ENCODE measurements around the gene IFT80.
A peak's percentile ranks its signal among the peaks of the same experiment; 100 is the strongest.
"Not testable (repeated sequence)": the region's sequence is repeated elsewhere in the genome, so short reads cannot be mapped to it uniquely, and the experiment has no call there.

Gene IFT80

GRCh38 chr3:160400030-160400701, 1.1 kb upstream of the IFT80 start:
- peak; percentile 72 for DNase-seq

GRCh38 chr3:160398820-160399124, 253 bp downstream of the IFT80 start:
- DNase-seq = no peak

DNA sequence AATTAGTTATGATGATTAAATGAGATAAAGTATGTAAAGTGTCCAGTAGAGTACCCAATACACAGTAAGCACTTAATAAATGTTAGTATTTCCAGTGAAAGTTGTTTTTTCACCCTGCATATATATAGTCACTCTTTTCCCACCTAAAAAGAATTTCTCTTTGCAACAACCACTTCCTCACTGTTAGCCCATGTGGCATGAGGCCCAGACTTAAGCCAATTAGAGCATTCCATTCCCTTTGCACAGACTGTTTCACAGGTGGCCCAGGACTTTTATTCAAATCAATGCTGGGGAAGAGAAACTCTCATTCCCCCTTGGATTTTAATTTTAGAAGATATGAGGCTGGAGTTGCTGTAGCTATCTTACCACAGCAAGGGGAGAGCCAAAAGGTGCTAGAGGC, 3.7 kb downstream of the IFT80 start:
- peak; percentile 97 for DNase-seq

DNA sequence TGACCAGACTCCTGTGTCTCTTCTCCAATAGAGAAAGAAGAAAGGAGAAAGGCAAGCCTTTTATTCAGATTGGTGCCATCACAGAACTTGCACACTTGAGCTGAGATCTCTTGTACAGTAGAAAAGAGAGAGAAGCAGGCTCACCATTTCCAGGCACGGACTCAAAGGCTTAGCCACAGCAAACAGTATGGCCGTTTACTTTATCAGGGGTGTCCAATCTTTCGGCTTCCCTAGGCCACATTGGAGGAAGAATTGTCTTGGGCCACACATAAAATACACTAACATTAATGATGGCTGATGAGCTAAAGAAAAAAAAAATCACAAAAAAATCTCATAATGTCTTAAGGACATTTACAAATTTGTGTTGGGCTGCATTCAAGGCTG, 5.0 kb downstream of the IFT80 start:
- DNase-seq = no peak

DNA sequence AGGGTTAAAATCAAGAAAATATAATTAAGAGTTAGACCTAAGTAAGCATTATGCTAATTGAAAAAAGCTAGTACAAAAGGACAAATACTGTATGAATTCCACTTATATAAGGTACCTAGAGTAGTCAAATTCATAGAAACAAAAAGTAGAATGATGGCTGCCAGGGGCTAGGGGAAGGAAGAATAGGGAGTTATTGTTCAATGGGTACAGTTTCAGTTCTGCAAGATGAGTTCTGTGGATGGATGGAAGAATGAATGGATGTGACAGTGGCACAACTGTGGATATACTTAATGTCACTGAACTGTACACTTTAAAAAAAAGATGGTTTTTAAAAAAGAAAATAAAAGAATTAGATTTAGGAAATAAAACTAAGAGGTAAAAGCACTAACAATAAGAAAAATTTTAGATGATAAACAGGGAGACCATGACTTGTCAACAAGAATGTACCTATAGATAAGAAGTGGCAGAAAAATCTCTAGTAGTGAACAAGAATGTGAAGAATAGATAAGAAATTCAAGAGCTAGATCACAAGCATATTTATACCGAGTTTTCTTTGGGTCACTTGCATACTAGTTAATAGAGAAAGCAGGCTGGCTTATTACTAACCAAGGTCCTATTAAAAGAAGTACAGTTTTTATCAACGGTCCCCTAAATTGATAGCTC, 5.5 kb downstream of the IFT80 start:
- DNase-seq = no peak

DNA sequence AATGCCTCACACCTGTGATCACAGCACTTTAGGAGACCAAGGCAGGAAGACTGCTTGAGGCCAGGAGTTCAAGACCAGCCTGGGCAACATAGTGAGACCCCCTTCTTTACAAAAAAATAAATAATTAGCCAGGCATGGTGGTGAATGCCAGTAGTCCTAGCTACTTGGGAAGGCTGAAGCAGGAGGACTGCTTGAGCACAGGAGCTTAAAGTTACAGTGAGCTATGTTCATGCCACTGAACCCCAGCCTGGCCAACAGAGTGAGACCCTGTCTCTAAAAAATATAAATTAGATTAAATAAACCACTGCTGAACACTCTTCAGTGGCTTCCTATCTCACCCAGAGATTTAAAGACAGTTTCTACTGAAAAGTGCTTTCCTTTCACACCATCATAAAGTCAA, 6.2 kb downstream of the IFT80 start:
- DNase-seq = no peak

GRCh38 chr3:160390565-160391138, 8.4 kb downstream of the IFT80 start:
- no peak for DNase-seq

DNA sequence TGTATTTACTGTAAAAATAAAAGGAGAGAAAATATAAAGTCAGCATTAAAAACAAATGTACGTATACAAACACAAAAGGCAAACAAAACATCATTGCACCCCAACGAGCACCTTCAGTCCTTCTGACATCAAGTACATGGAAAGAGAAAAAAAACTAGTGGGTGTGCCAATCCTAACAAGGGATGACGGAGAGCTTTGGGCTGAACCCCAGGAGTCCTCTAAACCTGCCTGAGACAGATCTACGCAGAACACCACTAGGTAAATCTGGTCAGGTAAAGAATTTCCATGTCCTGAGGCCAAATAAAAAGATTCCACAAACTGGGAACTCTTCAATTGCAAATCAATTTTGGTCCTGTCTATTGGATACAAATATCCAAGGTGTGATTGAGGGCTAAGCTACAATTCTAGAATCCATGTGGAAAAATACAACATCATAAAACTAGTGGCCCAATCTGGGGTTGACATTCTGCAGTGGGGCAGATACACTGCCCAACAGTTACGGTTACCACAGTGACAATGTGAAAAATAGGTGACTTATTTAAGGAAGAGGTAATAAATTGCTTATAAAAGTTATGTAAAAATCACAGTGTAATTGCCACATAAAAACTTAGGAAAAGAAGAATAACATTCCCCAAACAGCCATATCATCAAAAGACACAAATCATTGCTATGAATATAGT, 14.2 kb downstream of the IFT80 start:
- DNase-seq = no peak

DNA sequence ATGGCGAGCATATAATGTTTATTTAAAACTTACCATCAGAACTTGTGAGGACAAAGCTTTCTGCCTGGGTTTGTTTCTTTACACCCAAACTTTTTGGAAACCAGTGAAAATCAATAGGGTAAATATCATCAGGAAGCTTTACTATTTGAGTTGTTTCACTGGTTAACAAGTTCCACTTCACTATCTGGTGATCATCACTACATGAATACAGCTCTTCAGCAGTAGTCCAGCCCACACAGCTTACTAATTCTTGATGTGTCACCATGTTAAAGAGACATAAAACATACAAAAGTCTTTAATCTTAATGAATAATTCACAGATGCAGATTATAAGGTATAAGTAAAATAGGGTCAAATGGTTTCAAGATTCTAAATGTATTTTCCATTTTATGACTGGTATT, 17.6 kb downstream of the IFT80 start:
- no peak for DNase-seq

GRCh38 chr3:160379628-160380214, 19.3 kb downstream of the IFT80 start:
- DNase-seq = no peak

GRCh38 chr3:160378331-160379109, 20.5 kb downstream of the IFT80 start:
- no peak for DNase-seq

GRCh38 chr3:160376681-160377080, 22.3 kb downstream of the IFT80 start:
- peak; percentile 60 for DNase-seq

DNA sequence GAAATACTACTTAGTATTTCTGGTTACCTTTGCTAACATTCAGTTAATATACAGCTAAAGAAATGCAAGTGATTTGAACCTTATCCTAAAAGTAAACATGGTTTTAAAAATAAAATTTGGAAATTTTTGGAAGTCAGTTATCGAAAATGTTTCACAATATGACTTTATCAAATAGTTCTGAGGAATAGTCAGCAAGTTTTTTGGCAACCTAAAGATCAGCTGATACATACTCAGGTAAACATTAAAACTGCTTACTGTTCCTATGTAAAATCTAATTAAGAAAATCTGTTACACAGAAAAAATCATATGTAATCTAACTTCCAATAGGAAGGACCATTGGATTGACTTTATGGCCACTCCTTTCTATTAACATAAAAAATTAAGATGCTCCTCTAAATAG, 24.1 kb downstream of the IFT80 start:
- no peak for DNase-seq

GRCh38 chr3:160374472-160374871, 24.6 kb downstream of the IFT80 start:
- no peak for DNase-seq

DNA sequence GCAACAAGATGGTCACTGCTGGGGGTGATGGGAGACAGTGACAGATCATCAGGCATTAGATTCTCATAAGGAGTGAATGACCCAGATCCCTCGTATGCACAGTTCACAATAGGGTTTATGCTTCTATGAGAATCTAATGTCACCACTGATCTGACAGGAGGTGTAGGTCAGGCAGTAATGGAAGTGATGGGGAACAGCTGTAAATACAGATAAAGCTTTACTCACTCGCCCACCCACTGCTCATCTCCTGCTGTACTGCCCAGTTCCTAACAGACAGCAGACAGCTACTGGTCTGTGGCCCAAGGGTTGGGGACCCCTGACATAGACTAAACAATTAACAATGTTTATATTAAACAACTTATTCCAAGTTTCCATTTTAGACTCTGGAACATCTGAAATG, 25.4 kb downstream of the IFT80 start:
- no peak for DNase-seq

- no peak for DNase-seq
Observed at GRCh38 chr3:160372780-160373179, 26.2 kb downstream of the IFT80 start.

GRCh38 chr3:160370987-160371857, 27.8 kb downstream of the IFT80 start:
- peak; percentile 95 for DNase-seq

DNA sequence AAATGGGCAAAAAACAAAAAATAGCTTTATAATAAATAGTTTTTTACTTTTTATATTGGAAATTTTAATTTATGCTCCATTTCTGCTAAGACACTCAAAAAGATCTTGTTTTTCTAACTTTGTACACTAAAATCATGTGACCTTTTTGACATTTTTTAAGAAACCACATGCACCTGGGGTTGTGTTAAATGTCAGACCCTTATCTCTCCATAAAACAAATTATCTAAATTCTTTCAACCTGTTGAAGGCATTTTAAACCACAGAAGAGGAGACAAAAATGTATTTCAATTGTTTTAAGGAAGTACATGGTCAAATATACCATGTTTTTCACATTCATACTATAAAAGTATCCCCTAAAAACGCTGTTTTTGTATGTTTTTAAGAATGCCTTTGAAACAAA, 29.2 kb downstream of the IFT80 start:
- no peak for DNase-seq

DNA sequence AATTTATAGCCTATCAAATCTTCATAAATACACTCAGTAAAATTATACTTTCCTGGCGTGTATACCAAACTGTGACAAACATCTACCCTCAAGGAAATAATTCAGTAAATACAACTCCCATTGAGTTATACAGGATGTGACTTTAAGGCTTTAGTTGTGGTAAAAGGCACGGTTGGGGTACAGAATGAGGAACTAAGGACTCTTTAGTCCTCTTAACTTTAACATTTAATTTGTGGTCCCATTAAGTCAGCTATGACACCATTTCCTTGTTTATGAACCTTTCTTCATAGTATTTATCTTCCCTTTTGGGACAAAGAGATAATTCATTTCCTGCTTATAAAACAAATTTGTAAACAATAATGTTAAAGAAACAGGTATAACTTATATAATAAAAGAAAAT, 30.2 kb downstream of the IFT80 start:
- no peak for DNase-seq

DNA sequence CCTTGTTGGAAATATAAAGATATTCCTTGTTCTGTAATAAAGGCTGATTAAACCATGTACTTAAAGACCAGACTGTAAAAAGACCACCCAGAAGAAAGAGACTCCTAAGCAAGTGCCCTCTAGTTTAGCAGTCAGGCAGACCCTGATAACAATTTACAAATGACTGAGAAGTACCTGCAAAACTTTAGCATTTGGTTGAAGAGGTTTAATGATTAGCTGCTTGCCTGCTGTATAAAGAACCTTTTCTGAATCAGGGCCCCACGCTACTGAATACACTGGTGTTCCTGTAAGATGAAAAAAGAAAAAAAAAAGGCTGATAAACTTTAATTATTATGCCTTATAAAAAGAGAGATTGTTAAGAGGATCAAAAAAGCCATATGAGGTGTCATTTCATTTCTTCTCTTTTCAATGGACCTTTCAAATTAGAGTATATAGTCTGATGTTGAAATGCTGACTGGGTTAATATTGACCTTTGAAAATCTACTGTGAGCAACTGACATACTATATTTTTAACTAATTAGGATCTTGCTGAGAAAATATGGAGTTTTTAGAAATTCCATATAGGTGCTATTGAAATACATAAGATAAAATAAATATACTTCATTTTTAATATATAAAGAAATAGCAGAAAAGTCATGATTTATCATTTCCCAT, 33.0 kb downstream of the IFT80 start:
- DNase-seq = no peak

DNA sequence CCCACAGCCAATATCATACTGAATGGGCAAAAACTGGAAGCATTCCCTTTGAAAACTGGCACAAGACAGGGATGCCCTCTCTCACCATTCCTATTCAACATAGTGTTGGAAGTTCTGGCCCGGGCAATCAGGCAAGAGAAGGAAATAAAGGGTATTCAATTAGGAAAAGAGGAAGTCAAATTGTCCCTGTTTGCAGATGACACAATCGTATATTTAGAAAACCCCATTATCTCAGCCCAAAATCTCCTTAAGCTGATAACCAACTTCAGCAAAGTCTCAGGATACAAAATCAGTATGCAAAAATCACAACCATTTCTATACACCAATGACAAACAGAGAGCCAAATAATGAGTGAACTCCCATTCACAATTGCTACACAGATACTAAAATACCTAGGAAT, 36.1 kb downstream of the IFT80 start:
- DNase-seq = not testable (repeated sequence)
